ENCODE results near the gene HDDC3. TPM values are rescaled to one million over a fixed set of nuclear protein-coding genes. Genes with fewer than 3 reads are reported as not detected.

Gene HDDC3
- total RNA-seq, 1 experiment from 2014 or later, result 13.3 TPM

GRCh38 chr15:90914305-90915080 lies 17.9 kb downstream of the HDDC3 start:
- Mint-ChIP-seq H3K36me3 (ENCODE audit: insufficient read depth in 1 of 3, low read depth in 3 of 3) (peaks cover 5 to 53% (median 14%) of the 10 kb centered on the region in 3 experiments; a peak in 5 of 7 replicates), H3K4me3 (no peak overlapping the region), H3K4me1 (peaks cover 3 to 8% of the 10 kb centered on the region in 2 experiments; a peak in 2 of 4 replicates), H3K9me3 (no peaks in the 10 kb centered on the region), H3K27me3 (ENCODE audit: low read depth) (no peaks in the 10 kb centered on the region), H3K27ac (no peak overlapping the region; a peak in 1 of 7 replicates)
- H3K79me2 ChIP-seq (ENCODE audit: insufficient read depth, low read length), result no peaks in the 10 kb centered on the region
- H3K56ac ChIP-seq (ENCODE audit: insufficient read length, low read depth, low read length), result no peak overlapping the region
- no peak overlapping the region for H2BK12ac ChIP-seq (ENCODE audit: insufficient read length, low read depth, low read length)
- no peak for TF ChIP-seq CTCF (conservative IDR thresholded peaks at IDR 0.05)
- H3K4me2 ChIP-seq (ENCODE audit: insufficient read depth, insufficient read length, low read length), result no peak overlapping the region
- no peaks in the 10 kb centered on the region for H3K4me1 ChIP-seq (ENCODE audit: insufficient read depth, low read length)
- WGBS (ENCODE audit: extremely low coverage, insufficient read length, low lambda C conversion rate), result no CpG with 5 or more reads among the region's 22 CpGs
- no peak overlapping the region for H2AFZ ChIP-seq (ENCODE audit: low read length)
- H4K8ac ChIP-seq (replicated peaks; ENCODE audit: insufficient read length, low read depth, low read length), result no peak overlapping the region
- H3K23ac ChIP-seq (ENCODE audit: insufficient read length, low read depth, low read length), result no peak overlapping the region
- no peak overlapping the region for H4K5ac ChIP-seq (ENCODE audit: insufficient read length, low read depth, low read length)
- H2BK20ac ChIP-seq (ENCODE audit: low read depth, low read length, poor library complexity, severe bottlenecking), result no peak overlapping the region
- H2AK5ac ChIP-seq (ENCODE audit: insufficient read length, low read length), result no peak overlapping the region
- no peak overlapping the region for H2BK15ac ChIP-seq (ENCODE audit: low read depth, low read length)
- H2BK5ac ChIP-seq (ENCODE audit: insufficient read length, low read length), result no peak overlapping the region
- H3K18ac ChIP-seq (ENCODE audit: insufficient read length, low read depth, low read length), result no peak overlapping the region
- H3K79me1 ChIP-seq (ENCODE audit: insufficient read depth, low read depth, low read length, poor library complexity, severe bottlenecking), result no peaks in the 10 kb centered on the region
- no peak overlapping the region for H3T11ph ChIP-seq (ENCODE audit: low read length)
- H3K27ac ChIP-seq (ENCODE audit: insufficient read length, low read depth, low read length), result no peak overlapping the region
- H4K20me1 ChIP-seq (ENCODE audit: control insufficient read depth, insufficient read depth, insufficient read length), result no peaks in the 10 kb centered on the region
- H3K23me2 ChIP-seq (ENCODE audit: insufficient read length, low read depth, low read length, poor library complexity, severe bottlenecking), result no peaks in the 10 kb centered on the region
- DNase-seq, result no peak
- H3K9ac ChIP-seq (ENCODE audit: extremely low read depth, insufficient read length, low read length), result no peak overlapping the region
- no peak overlapping the region for H2BK120ac ChIP-seq (ENCODE audit: low read depth, low read length, poor library complexity, severe bottlenecking)
- no peaks in the 10 kb centered on the region for H3K27me3 ChIP-seq (ENCODE audit: insufficient read depth, low read length)
- no peak overlapping the region for H3K14ac ChIP-seq (ENCODE audit: insufficient read depth, low read length)
- no peaks in the 10 kb centered on the region for H3K9me3 ChIP-seq (ENCODE audit: control insufficient read depth, low read depth, low read length)
- H4K91ac ChIP-seq (ENCODE audit: insufficient read length, low read depth, low read length), result no peak overlapping the region
- H3K4ac ChIP-seq (ENCODE audit: low read depth, low read length), result no peak overlapping the region
